H1 (cell line): ENCODE measurements around the gene RBM42. TPM values are rescaled to one million over a fixed set of nuclear protein-coding genes. Genes with fewer than 3 reads are reported as not detected.
A peak's percentile ranks its signal among the peaks of the same experiment; 100 is the strongest.

Experiments
- CEBPB ChIP-seq: IDR thresholded peaks from 2 replicates; pipeline ENCODE4 v1.6.1; 2012; ENCODE audit warnings: low read depth, low read length
- CHD1 ChIP-seq: IDR thresholded peaks from 2 replicates; pipeline ENCODE4 v1.6.1; 2012; ENCODE audit warnings: low read depth, low read length, improper control_type of control experiment
- E2F6 ChIP-seq: IDR thresholded peaks from 2 replicates; pipeline ENCODE4 v1.6.1; 2012; ENCODE audit warnings: inconsistent platforms
- FOSL1 ChIP-seq: IDR thresholded peaks from 2 replicates; pipeline ENCODE4 v1.6.1; 2011; ENCODE audit warnings: mild to moderate bottlenecking, low read depth, low read length, moderate library complexity; ENCODE audit not compliant: insufficient read depth
- GABPA ChIP-seq: IDR thresholded peaks from 2 replicates; pipeline ENCODE4 v1.6.1; 2011; ENCODE audit warnings: mild to moderate bottlenecking, low read length, moderate library complexity, borderline replicate concordance; ENCODE audit not compliant: insufficient read depth
- HDAC2 ChIP-seq, 2 experiments: fragments of 300-600 bp in 1 of 2; sonication (generic) in 1 of 2; IDR thresholded peaks; 2 replicates each; pipeline ENCODE4 v1.6.1; 2011 to 2012; ENCODE audit warnings: low read depth in 2 of 2, low read length in 2 of 2, mild to moderate bottlenecking in 2 of 2, moderate library complexity in 2 of 2, borderline replicate concordance in 1 of 2, inconsistent platforms in 1 of 2
- PHF8 ChIP-seq: fragments of 200-600 bp; sonication (generic); conservative IDR thresholded peaks from 2 replicates; pipeline ENCODE4 v1.7.1; 2012; ENCODE audit warnings: low read depth, mild to moderate bottlenecking, inconsistent platforms, low read length, moderate library complexity
- POU5F1 ChIP-seq: IDR thresholded peaks from 2 replicates; pipeline ENCODE4 v1.6.1; 2011; ENCODE audit warnings: low read depth, mild to moderate bottlenecking, low read length, moderate library complexity
- TAF1 ChIP-seq: IDR thresholded peaks from 2 replicates; pipeline ENCODE4 v1.6.1; 2011; ENCODE audit warnings: mild to moderate bottlenecking, low read depth, low read length
- TBP ChIP-seq: IDR thresholded peaks from 2 replicates; pipeline ENCODE4 v1.6.1; 2011; ENCODE audit warnings: low read depth, low read length, improper control_type of control experiment
- TCF12 ChIP-seq: IDR thresholded peaks from 2 replicates; pipeline ENCODE4 v1.6.1; 2011; ENCODE audit warnings: low read depth, mild to moderate bottlenecking, low read length
- polyA plus RNA-seq, 7 experiments: library from polyadenylated mRNA; depleted of rRNA in 3 of 7; stranded (reverse) in 5 of 7; unstranded in 2 of 7; fragments of >200 nt in 5 of 7; fragments of 200-250 nt in 2 of 7; gene quantifications; 1 replicate in 5 of 7; 2 replicates in 1 of 7; 4 replicates in 1 of 7; pipeline versions ENCODE4 v1.2.1 to v1.2.3, GENCODE V29; 2011 to 2013; ENCODE audit warnings: missing spikeins in 2 of 7, mixed read lengths in 2 of 7
- total RNA-seq: library from RNA; stranded (reverse); fragmentation: NEBNext Ultra II Directional; extraction: Animal tissue kit (Norgen Biotek cat#: 25700); gene quantifications from 2 replicates; pipeline ENCODE4 v1.2.1, GENCODE V29; 2021
- TF ChIP-seq, protein P1 (sequence below): IDR thresholded peaks from 2 replicates; pipeline ENCODE4 v1.6.1; 2012; ENCODE audit warnings: inconsistent platforms
- TF ChIP-seq, protein P2 (sequence below): IDR thresholded peaks from 2 replicates; pipeline ENCODE4 v1.6.1; 2011; ENCODE audit warnings: low read depth, mild to moderate bottlenecking, low read length; ENCODE audit not compliant: insufficient read depth

The RBM42 gene
- total and polyA plus RNA-seq, 2 of the 8 experiments (the other 6 are each of a cell fraction or from before 2014, with no cell fraction given) = 59.8 to 80.8 TPM

- TF ChIP-seq, protein P1, sequence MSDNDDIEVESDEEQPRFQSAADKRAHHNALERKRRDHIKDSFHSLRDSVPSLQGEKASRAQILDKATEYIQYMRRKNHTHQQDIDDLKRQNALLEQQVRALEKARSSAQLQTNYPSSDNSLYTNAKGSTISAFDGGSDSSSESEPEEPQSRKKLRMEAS = peak; percentile 70; the same call in 1 of the 2 replicates
- TF ChIP-seq POU5F1 (no peak), TBP (no peak), E2F6 (peak; percentile 71), FOSL1 (no peak), TCF12 (no peak), GABPA (no peak), CHD1 (no peak), PHF8 (no peak), HDAC2 (IDR thresholded peaks at IDR 0.05; ENCODE audit: borderline replicate concordance in 1 of 2, low read depth in 2 of 2, low read length in 2 of 2) (peak in 1 of 2 experiments; percentile 62; a peak in 1 of 4 replicates), CEBPB (no peak), TAF1 (no peak)
- TF ChIP-seq, protein P2, sequence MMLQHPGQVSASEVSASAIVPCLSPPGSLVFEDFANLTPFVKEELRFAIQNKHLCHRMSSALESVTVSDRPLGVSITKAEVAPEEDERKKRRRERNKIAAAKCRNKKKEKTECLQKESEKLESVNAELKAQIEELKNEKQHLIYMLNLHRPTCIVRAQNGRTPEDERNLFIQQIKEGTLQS = no peak
- TF ChIP-seq, all 59 proteins: peak for 6
These were observed 15.6 kb downstream of the RBM42 start (continued) for GRCh38 chr19:35644206-35644986.
